Neuron (in vitro differentiated cells): ENCODE data around the gene CSH2.
"Not testable (repeated sequence)": the region's sequence is repeated elsewhere in the genome, so short reads cannot be mapped to it uniquely, and the experiment has no call there.

Source experiments
- H2AFZ ChIP-seq: one replicate; pipeline ENCODE4 v1.6.1; 2013; ENCODE audit warnings: low read depth, mild to moderate bottlenecking, inconsistent platforms, low read length, moderate library complexity
- H3K27me3 ChIP-seq: one replicate; pipeline ENCODE4 v1.6.1; 2013; ENCODE audit warnings: low read length; ENCODE audit not compliant: insufficient read depth
- H3K36me3 ChIP-seq: one replicate; pipeline ENCODE4 v1.6.1; 2013; ENCODE audit warnings: low read length; ENCODE audit not compliant: insufficient read depth
- H3K4me1 ChIP-seq: one replicate; pipeline ENCODE4 v1.6.1; 2013; ENCODE audit warnings: low read length; ENCODE audit not compliant: insufficient read depth
- H3K4me3 ChIP-seq: 2 replicates; pipeline ENCODE4 v1.5.1; 2013; ENCODE audit warnings: mild to moderate bottlenecking, low read length, moderate library complexity
- H3K9me3 ChIP-seq: one replicate; pipeline ENCODE4 v1.6.1; 2013; ENCODE audit warnings: low read length

Gene CSH2

DNA sequence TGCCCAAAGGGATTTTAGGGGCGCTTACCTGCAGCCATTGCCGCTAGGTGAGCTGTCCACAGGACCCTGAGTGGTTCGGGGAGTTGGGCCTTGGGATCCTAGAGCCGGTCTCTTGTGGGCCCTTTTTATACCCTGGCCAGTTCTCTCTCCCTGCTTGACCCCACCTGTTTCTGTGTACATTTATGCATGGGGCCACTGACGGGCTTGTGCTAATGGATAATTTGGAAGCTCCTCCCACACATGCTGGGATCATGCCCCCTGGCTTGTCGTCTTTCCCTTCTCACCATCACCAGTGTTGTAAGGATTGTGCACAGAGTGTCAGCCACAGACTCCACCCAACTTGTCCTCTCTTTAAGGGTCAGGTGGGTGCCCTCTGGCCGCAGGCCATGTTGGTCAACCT, at the start of gene CSH2:
CSH2 (minus strand) TSS at position 101 of the 400 bp plus-strand sequence; CDS start at position 38, 63 bp downstream.
- not testable (repeated sequence) for H3K4me3 ChIP-seq, H3K27me3 ChIP-seq, H3K4me1 ChIP-seq, H2AFZ ChIP-seq, H3K9me3 ChIP-seq, H3K36me3 ChIP-seq

DNA sequence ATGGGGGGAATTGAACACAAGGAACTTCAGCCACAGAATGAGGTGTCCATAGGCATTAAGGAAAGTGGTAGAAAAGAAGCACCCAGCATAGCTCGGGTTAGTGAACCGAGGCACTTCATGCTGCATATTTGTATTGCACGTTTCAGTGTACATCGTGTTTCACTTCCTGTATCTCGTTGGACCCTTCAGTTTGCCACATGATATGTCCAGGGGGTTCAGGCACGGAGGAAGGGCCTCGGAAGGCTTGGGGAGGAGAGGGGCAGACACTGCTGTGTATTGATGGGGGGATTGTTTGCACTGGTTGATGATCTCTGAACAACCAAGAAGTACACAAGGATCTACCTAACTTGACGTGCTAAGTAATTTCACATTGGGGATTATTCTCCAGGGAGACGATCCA, 48.9 kb upstream of the CSH2 start:
- H3K4me1 ChIP-seq, H2AFZ ChIP-seq, H3K4me3 ChIP-seq, H3K36me3 ChIP-seq, H3K9me3 ChIP-seq, H3K27me3 ChIP-seq: not testable (repeated sequence)

DNA sequence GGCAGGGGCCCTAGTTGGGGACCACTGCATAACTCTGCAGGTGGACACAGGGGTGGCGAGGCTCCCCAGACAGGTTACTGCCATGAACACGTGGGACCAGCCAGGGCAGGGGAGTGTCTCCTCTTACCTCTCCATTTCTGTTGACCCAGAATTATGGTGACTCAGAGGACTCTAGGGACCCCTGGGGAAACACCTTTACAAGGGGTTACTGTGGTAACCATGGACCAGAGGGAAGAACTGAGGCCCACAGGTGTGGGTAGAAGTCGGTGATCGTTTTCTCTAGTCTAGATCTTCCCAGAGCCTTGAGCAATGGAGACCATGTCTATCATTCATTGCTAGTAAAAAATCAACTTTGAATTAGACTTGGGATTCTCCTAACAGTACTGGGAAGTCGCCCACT, 47.3 kb upstream of the CSH2 start:
- not testable (repeated sequence) for H3K9me3 ChIP-seq, H3K4me3 ChIP-seq, H3K27me3 ChIP-seq, H3K4me1 ChIP-seq, H2AFZ ChIP-seq, H3K36me3 ChIP-seq

GRCh38 chr17:63920050-63920449, 46.6 kb upstream of the CSH2 start:
- not testable (repeated sequence) for H2AFZ ChIP-seq, H3K9me3 ChIP-seq, H3K36me3 ChIP-seq, H3K4me3 ChIP-seq, H3K4me1 ChIP-seq, H3K27me3 ChIP-seq

DNA sequence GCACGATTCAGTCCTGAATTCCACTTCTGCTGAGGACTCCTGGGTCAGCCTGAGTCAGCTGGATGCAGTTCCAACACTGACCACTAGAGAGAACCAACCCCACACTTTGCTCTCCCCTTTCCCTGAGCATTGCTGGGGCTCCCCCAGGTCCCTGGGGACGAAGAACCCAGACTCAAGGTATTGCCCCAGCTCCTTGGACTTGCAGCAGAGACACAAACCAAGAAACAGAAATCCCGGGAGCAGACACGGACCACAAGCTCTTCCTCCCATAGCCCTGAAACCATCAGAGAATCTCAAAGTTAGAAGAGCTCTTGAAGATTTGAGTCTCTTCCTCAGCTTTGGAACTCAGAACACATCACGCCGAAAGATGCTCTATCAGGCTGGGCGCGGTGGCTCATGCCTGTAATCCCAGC, 45.8 kb upstream of the CSH2 start:
- Histone ChIP-seq H3K36me3 (no peaks in the 10 kb centered on the region), H3K9me3 (no peaks in the 10 kb centered on the region), H2AFZ (no peak overlapping the region), H3K27me3 (peaks cover 6% of the 10 kb centered on the region), H3K4me1 (no peaks in the 10 kb centered on the region), H3K4me3 (no peak overlapping the region)

DNA sequence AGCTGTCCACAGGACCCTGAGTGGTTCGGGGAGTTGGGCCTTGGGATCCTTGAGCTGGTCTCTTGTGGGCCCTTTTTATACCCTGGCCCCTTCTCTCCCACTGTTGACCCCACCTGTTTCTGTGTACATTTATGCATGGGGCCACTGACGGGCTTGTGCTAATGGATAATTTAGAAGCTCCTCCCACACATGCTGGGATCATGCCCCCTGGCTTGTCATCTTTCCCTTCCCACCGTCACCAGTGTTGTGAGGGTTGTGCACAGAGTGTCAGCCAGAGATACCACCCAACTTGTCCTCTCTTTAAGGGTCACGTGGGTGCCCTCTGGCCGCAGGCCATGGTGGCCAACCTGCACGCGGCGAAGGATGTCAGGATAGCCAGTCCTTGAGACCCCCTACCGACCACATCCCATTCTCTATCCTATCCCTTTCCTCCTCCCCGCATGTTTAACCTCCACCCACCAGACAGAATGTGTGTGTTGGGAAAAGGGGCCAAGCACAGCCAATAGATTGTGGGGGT, 45.4 kb upstream of the CSH2 start, which contains the start of gene GH1:
GH1 (minus strand) TSS at position 51 of the 517 bp plus-strand sequence. CDS start 63 bp downstream, outside the sequence.
- H3K27me3 ChIP-seq, H3K36me3 ChIP-seq, H3K4me3 ChIP-seq, H3K9me3 ChIP-seq, H3K4me1 ChIP-seq, H2AFZ ChIP-seq: not testable (repeated sequence)

GRCh38 chr17:63918305-63918704, 44.8 kb upstream of the CSH2 start:
- Histone ChIP-seq H3K4me3 (no peak overlapping the region), H3K27me3 (peaks cover 6% of the 10 kb centered on the region), H3K4me1 (no peaks in the 10 kb centered on the region), H3K9me3 (no peaks in the 10 kb centered on the region), H2AFZ (no peak overlapping the region), H3K36me3 (no peaks in the 10 kb centered on the region)

DNA sequence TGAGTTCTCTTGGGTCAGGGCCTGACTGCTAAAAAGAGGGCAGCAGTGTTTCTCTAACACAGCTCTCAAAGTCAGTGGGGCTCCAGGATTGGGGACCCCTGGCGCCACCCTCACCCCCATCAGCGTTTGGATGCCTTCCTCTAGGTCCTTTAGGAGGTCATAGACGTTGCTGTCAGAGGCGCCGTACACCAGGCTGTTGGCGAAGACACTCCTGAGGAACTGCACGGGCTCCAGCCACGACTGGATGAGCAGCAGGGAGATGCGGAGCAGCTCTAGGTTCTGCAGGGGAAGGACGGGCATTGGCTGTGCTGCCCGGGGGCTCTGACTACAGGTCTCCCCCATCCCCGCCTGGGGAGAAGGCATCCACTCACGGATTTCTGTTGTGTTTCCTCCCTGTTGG, 44.2 kb upstream of the CSH2 start:
- H3K27me3 ChIP-seq = peaks cover 6% of the 10 kb centered on the region
- H2AFZ ChIP-seq = no peak overlapping the region
- H3K4me1 ChIP-seq = no peaks in the 10 kb centered on the region
- no peak overlapping the region for H3K4me3 ChIP-seq
- no peaks in the 10 kb centered on the region for H3K9me3 ChIP-seq
- H3K36me3 ChIP-seq = no peaks in the 10 kb centered on the region

- H3K9me3 ChIP-seq, H3K36me3 ChIP-seq, H2AFZ ChIP-seq, H3K4me1 ChIP-seq, H3K27me3 ChIP-seq, H3K4me3 ChIP-seq: not testable (repeated sequence)
These were observed 43.7 kb upstream of the CSH2 start for GRCh38 chr17:63917206-63917605.

GRCh38 chr17:63916566-63917185, 43.2 kb upstream of the CSH2 start:
- H3K36me3 ChIP-seq = no peaks in the 10 kb centered on the region
- H3K4me1 ChIP-seq = no peaks in the 10 kb centered on the region
- H3K9me3 ChIP-seq = no peaks in the 10 kb centered on the region
- peaks cover 6% of the 10 kb centered on the region for H3K27me3 ChIP-seq
- H3K4me3 ChIP-seq = no peak overlapping the region
- H2AFZ ChIP-seq = no peak overlapping the region

DNA sequence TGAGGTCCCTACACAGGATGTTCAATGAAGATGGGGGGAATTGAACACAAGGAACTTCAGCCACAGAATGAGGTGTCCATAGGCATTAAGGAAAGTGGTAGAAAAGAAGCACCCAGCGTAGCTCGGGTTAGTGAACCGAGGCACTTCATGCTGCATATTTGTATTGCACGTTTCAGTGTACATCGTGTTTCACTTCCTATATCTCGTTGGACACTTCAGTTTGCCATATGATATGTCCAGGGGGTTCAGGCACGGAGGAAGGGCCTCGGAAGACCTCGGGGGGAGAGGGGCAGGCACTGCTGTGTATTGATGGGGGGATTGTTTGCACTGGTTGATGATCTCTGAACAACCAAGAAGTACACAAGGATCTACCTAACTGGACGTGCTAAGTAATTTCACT, 42.3 kb upstream of the CSH2 start:
- not testable (repeated sequence) for H3K4me1 ChIP-seq, H3K9me3 ChIP-seq, H3K36me3 ChIP-seq, H3K27me3 ChIP-seq, H2AFZ ChIP-seq, H3K4me3 ChIP-seq

DNA sequence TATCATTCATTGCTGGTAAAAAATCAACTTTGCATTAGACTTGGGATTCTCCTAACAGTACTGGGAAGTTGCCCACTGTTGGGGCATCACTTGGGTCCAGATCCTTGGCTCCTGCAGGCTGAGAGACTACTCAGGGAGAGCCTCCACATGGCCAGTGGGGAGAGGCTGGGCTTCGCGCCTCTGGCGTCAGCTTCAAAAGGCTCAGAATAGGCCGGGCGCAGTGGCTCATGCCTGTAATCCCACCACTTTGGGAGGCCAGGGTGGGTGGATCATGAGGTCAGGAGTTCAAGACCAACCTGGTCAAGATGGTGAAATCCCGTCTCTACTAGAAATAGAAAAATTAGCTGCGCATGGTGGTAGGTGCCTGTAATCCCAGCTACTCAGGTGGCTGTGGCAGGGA, 41.0 kb upstream of the CSH2 start:
- Histone ChIP-seq H3K9me3 (no peaks in the 10 kb centered on the region), H3K4me3 (no peak overlapping the region), H3K4me1 (no peaks in the 10 kb centered on the region), H3K36me3 (no peaks in the 10 kb centered on the region), H2AFZ (no peak overlapping the region), H3K27me3 (peaks cover 6% of the 10 kb centered on the region)

GRCh38 chr17:63911657-63912100, 38.2 kb upstream of the CSH2 start:
- H3K4me1 ChIP-seq = no peaks in the 10 kb centered on the region
- H3K36me3 ChIP-seq = no peaks in the 10 kb centered on the region
- H2AFZ ChIP-seq = no peak overlapping the region
- no peak overlapping the region for H3K4me3 ChIP-seq
- no peaks in the 10 kb centered on the region for H3K9me3 ChIP-seq
- H3K27me3 ChIP-seq = no peaks in the 10 kb centered on the region

DNA sequence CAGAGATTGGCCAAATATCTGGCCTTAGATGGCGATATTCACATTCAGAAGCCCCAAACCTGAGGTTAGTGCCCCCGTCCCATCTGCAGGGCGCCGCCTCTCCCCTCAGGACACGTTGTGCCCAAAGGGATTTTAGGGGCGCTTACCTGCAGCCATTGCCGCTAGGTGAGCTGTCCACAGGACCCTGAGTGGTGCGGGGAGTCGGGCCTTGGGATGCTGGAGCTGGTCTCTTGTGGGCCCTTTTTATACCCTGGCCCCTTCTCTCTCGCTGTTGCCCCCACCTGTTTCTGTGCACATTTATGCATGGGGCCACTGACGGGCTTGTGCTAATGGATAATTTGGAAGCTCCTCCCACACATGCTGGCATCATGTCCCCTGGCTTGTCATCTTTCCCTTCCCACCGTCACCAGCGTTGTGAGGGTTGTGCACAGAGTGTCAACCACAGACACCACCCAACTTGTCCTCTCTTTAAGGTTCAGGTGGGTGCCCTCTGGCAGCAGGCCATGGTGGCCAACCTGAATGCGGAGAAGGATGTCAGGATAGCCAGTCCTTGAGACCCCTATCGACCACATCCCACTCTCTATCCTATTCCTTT, 37.7 kb upstream of the CSH2 start, which contains the start of gene CSHL1:
CSHL1 (minus strand) TSS at position 218 of the 595 bp plus-strand sequence; CDS start at position 156, 62 bp downstream.
- H3K4me1 ChIP-seq = no peaks in the 10 kb centered on the region
- no peak within 1 kb of the TSS for H3K4me3 ChIP-seq
- no peak within 1 kb of the TSS for H2AFZ ChIP-seq
- no peaks in the 10 kb centered on the region for H3K9me3 ChIP-seq
- H3K27me3 ChIP-seq = no peaks in the 10 kb centered on the region
- H3K36me3 ChIP-seq = no peaks in the 10 kb centered on the region
